HUES64 (cell line): ENCODE results near the gene CCNDBP1.
"Not testable (repeated sequence)": the region's sequence is repeated elsewhere in the genome, so short reads cannot be mapped to it uniquely, and the experiment has no call there.

ENCODE experiments used
- H3K27ac ChIP-seq: 2 replicates; pipeline ENCODE4 v1.7.0; 2013; ENCODE audit warnings: low read depth, low read length, inconsistent platforms
- H3K27me3 ChIP-seq: 2 replicates; pipeline ENCODE4 v1.6.1; 2013; ENCODE audit warnings: mild to moderate bottlenecking, low read length; ENCODE audit not compliant: insufficient read depth
- H3K36me3 ChIP-seq: 2 replicates; pipeline ENCODE4 v1.6.1; 2013; ENCODE audit warnings: mild to moderate bottlenecking, low read length; ENCODE audit not compliant: insufficient read depth
- H3K4me1 ChIP-seq: 2 replicates; pipeline ENCODE4 v1.6.1; 2013; ENCODE audit warnings: mild to moderate bottlenecking, low read length, moderate library complexity; ENCODE audit not compliant: insufficient read depth
- H3K4me3 ChIP-seq: 2 replicates; pipeline ENCODE4 v1.5.1; 2013; ENCODE audit warnings: mild to moderate bottlenecking, low read length, moderate library complexity
- H3K9ac ChIP-seq: 2 replicates; pipeline ENCODE4 v1.6.1; 2013; ENCODE audit warnings: mild to moderate bottlenecking, low read depth, low read length
- H3K9me3 ChIP-seq: 2 replicates; pipeline ENCODE4 v1.6.1; 2013; ENCODE audit warnings: low read depth, low read length; ENCODE audit not compliant: insufficient read depth
- WGBS: fragments of 150-250, 120-280 bp; methylation state at CpG from one replicate; pipeline ENCODE4 v1.1.7; 2013; ENCODE audit warnings: missing lambda C conversion rate; 5-methylcytosine and 5-hydroxymethylcytosine counted together

Gene CCNDBP1

DNA sequence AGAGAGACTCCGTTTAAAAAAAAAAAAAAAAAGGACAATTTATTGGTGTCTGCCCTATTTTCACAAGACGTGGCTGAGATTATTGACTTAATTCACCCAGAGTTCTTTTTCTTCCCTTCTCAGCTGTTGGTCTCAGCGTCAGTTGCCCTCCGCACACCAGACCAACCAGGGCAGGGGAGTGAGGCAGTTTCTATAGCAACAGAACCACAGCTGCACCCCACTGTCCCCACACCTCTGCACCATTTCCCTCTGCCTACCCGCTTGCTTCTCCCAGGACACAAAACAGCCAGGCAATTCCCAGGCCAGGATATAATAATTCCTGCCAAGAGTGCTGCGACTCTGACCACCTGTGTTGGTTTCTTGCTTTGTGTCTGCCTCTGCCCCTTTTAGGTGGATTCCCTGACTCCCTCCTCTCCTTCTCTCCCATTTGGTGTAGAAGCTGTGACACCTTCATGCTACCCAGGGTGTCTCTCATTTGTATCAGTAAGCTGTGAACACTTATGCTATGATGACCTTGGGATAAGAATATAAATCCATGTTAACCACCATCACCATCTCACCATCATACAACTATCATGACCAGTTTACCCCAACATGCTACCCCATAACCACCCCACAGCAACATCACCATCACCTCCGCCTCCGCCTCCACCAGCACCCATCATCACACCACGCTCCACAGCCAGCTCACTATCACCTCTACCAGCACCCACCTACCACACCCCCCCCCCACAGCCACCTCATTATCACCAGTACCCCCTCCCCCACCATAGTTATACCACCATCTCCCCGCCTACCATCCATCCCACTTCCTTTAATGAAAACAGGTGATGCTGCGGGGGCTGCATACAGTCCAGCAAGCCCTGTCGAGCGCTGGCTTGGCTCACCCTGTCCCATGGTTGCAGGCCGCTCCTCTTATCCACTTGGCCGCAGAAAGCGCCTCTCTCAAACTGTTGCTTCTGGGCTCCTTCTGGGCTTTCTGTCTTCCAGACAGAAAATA lies 35.0 kb downstream of the CCNDBP1 start:
- WGBS: 94% methylated on average over 16 of the region's 16 CpGs
- Histone ChIP-seq H3K4me3 (no peak overlapping the region), H3K27me3 (no peaks in the 10 kb centered on the region), H3K27ac (no peak overlapping the region), H3K9me3 (no peaks in the 10 kb centered on the region), H3K4me1 (peaks cover 6% of the 10 kb centered on the region; the same call in 1 of the 2 replicates), H3K9ac (no peak overlapping the region), H3K36me3 (no peaks in the 10 kb centered on the region)

DNA sequence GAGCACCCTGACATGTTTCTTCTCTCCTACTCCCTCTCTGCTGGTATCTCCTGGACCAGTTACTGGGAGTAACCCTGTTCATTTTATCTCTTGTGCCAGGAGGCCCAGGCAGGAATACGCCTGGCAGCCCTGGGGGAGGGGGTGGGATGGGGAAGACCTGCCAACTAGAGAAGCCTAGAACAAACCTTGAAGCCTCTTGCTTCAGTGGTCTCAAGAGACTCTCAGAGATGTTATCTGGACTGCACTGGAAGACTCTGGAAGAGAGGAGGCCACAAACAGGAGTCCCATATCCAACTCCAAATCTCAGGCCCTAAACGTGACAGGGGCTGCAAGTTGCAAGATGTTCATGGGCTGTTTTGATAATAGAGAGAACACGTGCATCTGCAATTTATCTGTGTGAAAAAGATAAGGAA lies 35.8 kb downstream of the CCNDBP1 start, which contains the start of gene EPB42:
Gene EPB42, minus strand, starts transcription at position 28 of the 413 bp plus-strand sequence. CDS start 193 bp downstream, outside the sequence.
- Histone ChIP-seq H3K4me1 (peaks cover 6% of the 10 kb centered on the region; the same call in 1 of the 2 replicates), H3K36me3 (no peaks in the 10 kb centered on the region), H3K9ac (no peak within 1 kb of the TSS), H3K27ac (no peak within 1 kb of the TSS), H3K27me3 (no peaks in the 10 kb centered on the region), H3K4me3 (no peak within 1 kb of the TSS), H3K9me3 (no peaks in the 10 kb centered on the region)
- WGBS: 94% methylated on average over 3 of the region's 3 CpGs

DNA sequence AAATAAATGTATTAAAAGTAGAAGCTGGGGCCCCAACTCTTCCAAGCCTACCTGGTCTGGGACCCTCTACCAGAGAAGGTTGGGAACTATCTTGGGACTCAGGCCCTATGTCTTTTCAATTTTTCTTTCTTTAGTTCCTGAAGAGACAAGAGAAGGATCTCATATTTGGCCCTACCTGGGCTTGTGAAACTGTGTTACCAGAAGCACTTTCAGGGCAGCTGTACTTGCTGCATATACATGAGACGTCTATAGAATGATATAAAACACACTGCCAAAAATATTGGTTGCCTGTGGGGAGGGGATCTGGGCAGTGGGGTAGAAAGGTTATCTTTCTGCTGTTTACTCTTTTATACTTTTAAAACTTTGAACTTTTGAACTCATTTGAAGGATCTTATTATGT lies 36.2 kb downstream of the CCNDBP1 start:
- H3K4me1 ChIP-seq: peaks cover 6% of the 10 kb centered on the region; the same call in 1 of the 2 replicates
- H3K9me3 ChIP-seq: no peaks in the 10 kb centered on the region
- no peak overlapping the region for H3K9ac ChIP-seq
- no peak overlapping the region for H3K27ac ChIP-seq
- 80% methylated on average over 1 of the region's 1 CpG for WGBS
- no peaks in the 10 kb centered on the region for H3K36me3 ChIP-seq
- H3K27me3 ChIP-seq: no peaks in the 10 kb centered on the region
- no peak overlapping the region for H3K4me3 ChIP-seq

DNA sequence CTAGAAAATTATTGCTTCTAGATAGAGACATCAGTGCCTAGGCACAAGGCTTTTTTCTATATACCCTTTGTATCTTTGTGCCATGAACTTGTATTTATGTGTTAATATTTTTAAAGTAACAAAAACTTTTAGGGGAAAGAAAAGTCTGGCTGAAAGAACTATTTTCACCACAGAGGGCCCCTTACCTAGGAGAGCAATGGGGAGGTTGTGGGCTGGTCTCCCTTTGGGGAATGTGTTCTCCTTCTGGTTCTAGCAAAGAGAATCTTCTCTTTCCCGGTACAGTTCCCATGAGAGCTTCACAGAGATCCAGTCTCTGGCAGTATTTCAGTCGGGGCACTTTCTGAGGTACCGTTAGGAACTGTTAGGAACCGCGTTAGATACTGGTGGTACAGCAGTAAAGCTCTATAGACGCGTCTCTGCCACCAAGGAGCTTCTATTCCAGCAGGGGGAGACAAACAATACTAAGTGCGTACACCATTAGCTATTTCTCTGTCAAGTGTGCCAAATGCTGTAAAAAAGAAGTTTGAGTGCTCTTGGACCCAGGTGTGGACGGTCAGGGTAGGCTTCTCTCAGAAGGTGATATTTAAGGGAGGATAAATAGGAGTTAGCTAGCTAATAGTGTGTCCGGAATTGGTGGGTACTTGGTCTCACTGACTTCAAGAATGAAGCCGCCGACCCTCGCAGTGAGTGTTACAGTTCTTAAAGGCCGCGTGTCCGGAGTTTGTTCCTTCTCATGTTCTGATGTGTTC lies 40.2 kb downstream of the CCNDBP1 start:
- H3K9me3 ChIP-seq: no peaks in the 10 kb centered on the region
- H3K4me1 ChIP-seq: no peaks in the 10 kb centered on the region
- H3K36me3 ChIP-seq: no peaks in the 10 kb centered on the region
- no peak overlapping the region for H3K9ac ChIP-seq
- H3K4me3 ChIP-seq: no peak overlapping the region
- H3K27me3 ChIP-seq: no peaks in the 10 kb centered on the region
- H3K27ac ChIP-seq: no peak overlapping the region
- 51% methylated on average over 16 of the region's 16 CpGs for WGBS

DNA sequence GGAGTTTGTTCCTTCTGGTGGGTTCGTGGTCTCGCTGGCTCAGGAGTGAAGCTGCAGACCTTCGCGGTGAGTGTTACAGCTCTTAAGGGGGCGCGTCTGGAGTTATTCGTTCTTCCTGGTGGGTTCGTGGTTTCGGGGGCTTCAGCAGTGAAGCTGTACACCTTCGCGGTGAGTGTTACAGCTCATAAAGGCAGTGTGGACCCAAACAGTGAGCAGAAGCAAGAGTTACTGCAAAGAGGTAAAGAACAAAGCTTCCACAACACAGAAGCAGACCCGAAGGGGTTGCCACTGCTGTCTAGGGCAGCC lies 40.7 kb downstream of the CCNDBP1 start:
- not testable (repeated sequence) for H3K27me3 ChIP-seq, H3K36me3 ChIP-seq, H3K4me1 ChIP-seq, H3K4me3 ChIP-seq, H3K27ac ChIP-seq, H3K9ac ChIP-seq, H3K9me3 ChIP-seq
- WGBS: 94% methylated on average over 12 of the region's 12 CpGs

DNA sequence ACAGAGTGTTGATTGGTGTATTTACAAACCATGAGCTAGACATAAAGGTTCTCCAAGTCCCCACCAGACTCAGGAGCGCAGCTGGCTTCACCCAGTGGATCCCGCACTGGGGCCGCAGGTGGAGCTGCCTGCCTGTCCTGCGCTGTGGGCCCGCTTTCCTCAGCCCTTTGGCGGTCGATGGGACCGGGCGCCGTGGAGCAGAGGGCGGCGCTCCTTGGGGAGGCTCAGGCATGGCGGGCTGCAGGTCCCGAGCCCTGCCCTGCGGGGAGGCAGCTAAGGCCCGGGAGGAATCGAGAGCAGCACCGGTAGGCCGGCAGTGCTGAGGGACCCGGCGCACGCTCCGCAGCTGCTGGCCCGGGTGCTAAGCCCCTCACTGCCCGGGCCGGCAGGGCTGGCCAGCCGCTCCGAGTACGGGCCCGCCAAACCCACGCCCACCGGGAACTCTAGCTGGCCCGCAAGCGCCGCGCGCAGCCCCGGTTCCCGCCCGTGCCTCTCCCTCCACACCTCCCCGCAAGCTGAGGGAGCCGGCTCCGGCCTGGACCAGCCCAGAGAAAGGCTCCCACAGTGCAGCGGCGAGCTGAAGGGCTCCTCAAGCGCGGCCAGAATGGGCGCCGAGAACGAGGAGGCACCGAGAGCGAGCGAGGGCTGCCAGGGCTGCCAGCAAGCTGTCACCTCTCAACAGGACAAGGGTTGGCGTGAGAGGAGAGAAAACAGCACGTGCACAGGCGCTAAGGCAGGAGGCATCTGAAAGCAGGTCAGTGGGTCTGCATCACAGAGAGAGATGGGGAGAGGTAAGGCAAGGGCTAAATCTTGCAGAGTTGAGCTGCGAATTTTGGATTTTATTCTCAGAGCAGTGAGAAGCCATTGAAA lies 41.5 kb downstream of the CCNDBP1 start:
- H3K27ac ChIP-seq: no peak overlapping the region
- no peaks in the 10 kb centered on the region for H3K4me1 ChIP-seq
- H3K9me3 ChIP-seq: no peaks in the 10 kb centered on the region
- H3K9ac ChIP-seq: no peak overlapping the region
- H3K36me3 ChIP-seq: no peaks in the 10 kb centered on the region
- no peak overlapping the region for H3K4me3 ChIP-seq
- H3K27me3 ChIP-seq: no peaks in the 10 kb centered on the region
- WGBS: 96% methylated on average over 57 of the region's 57 CpGs

DNA sequence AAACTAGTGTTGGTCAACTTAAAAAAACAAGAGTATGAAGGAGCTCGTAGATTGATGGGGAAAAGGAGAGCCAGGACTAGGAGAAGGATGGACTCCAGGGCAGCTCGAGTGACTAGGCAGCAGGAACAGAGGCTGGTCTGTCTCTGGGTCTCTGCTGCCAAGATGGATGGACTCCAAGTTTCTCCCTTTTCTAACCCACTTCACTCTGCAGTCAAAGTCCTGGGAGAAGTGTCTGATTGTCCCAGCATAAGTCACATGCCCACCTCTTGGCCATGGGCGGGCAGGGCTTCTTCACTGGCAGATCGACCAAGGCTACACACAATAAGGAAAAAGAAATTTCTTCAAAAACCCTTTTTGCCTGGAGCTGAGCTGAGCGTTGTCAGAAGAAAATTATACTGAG lies 44.8 kb downstream of the CCNDBP1 start:
- no peak overlapping the region for H3K27ac ChIP-seq
- no peak overlapping the region for H3K9ac ChIP-seq
- WGBS: 94% methylated on average over 5 of the region's 5 CpGs

DNA sequence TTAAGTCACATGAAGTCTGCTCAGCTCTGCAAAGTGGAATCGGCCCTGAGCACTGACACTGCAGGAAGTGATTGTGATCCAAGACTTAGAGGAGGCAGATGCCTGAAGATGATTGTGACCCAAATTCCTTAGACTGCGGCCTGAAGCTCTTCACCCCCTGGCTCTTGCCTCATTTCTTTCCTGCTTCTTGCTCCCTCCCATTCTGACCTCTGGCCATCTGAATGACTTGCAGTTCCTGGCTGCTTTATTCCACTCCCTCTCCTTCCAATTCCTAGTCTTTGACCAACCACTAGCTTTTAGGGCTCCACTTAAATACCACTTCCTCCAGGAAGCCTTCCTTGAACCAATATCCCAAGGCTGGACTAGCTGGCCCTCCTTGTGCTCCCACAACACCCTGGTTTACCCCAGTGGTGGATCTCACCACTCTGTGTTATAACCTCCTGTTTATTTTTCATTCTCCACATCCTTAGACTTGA lies 45.5 kb downstream of the CCNDBP1 start:
- Histone ChIP-seq H3K4me3 (no peak overlapping the region), H3K9me3 (no peaks in the 10 kb centered on the region), H3K4me1 (no peaks in the 10 kb centered on the region), H3K27me3 (no peaks in the 10 kb centered on the region; the same call in 1 of the 2 replicates), H3K9ac (no peak overlapping the region), H3K36me3 (no peaks in the 10 kb centered on the region), H3K27ac (no peak overlapping the region)
- 81% methylated on average over 2 of the region's 2 CpGs for WGBS

More for the DNA sequence above, 44.8 kb downstream of the CCNDBP1 start:
- Histone ChIP-seq H3K4me3 (no peak overlapping the region), H3K36me3 (no peaks in the 10 kb centered on the region), H3K27me3 (no peaks in the 10 kb centered on the region; the same call in 1 of the 2 replicates), H3K9me3 (no peaks in the 10 kb centered on the region), H3K4me1 (no peaks in the 10 kb centered on the region)

DNA sequence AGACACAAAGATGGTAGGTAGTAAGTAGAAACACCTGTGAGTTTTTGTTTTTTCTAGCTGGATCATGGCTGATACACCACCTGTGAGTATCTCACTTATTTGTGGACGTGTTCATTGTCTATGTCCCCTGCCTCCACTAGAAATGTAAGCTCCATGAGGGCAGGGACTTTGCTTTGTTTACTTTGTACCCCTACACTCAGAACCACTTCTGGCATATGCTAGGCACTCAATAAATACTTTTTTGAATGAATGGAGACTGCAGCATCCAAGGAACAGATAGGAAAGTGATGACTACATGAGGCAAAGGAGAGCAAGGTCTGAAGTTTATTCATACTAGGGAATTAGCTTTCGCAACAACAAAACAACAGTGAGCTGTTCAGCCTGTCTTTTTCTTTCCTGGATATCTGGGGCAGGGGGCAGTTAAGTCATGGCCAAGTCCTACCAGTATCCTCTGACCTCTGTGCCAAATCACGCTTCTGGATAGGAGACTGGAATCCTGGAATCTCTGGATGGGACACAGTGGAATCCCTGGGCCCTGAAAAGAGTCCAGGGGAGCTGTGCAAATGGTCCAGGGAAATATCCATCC lies 47.2 kb downstream of the CCNDBP1 start:
- no peaks in the 10 kb centered on the region for H3K9me3 ChIP-seq
- WGBS: 89% methylated on average over 3 of the region's 3 CpGs
- no peaks in the 10 kb centered on the region; the same call in 1 of the 2 replicates for H3K27me3 ChIP-seq
- no peaks in the 10 kb centered on the region for H3K4me1 ChIP-seq
- H3K9ac ChIP-seq: no peak overlapping the region
- H3K27ac ChIP-seq: no peak overlapping the region
- H3K4me3 ChIP-seq: no peak overlapping the region
- H3K36me3 ChIP-seq: no peaks in the 10 kb centered on the region

DNA sequence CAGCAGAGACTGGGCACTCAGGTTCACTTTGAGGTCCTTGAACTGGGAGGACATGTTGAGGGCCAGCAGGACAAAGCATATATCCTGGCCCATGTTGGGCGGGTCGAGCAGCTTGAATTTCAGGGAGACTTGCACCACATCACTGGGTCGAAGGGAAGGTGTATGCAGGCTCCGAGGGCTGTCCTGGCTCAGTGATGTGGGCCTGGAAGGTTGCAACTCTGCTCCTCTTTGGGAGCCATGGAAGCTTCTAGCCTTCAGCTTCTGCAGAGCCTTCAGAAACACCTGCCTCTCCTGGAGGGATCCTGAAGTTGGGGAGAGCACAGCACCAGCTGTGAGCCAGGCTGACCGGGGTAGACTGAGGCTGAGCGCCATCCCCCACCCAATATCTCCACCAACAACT lies 50.3 kb downstream of the CCNDBP1 start:
- Histone ChIP-seq H3K27me3 (no peaks in the 10 kb centered on the region; the same call in 1 of the 2 replicates), H3K9me3 (no peaks in the 10 kb centered on the region), H3K4me1 (no peaks in the 10 kb centered on the region), H3K9ac (no peak overlapping the region), H3K36me3 (no peaks in the 10 kb centered on the region), H3K4me3 (no peak overlapping the region), H3K27ac (no peak overlapping the region)
- WGBS: 95% methylated on average over 6 of the region's 6 CpGs
